Sigmoid colon (tissue), 3 donors: ENCODE data around the gene LPO.

Source experiments
- CTCF ChIP-seq, 4 experiments: fragments of 450-650 bp in 3 of 4; fragments of 200-600 bp in 1 of 4; IDR thresholded peaks; one replicate each; pipeline ENCODE4 v1.5.1; 2016 to 2019; ENCODE audit warnings: antibody characterized with exemption in 4 of 4, mild to moderate bottlenecking in 3 of 4, moderate library complexity in 2 of 4
- POLR2A ChIP-seq, 2 donors: fragments of 450-650 bp; IDR thresholded peaks; one replicate each; pipeline ENCODE4 v1.6.1; 2016; ENCODE audit warnings: antibody characterized with exemption in 2 of 2, mild to moderate bottlenecking in 2 of 2, moderate library complexity in 2 of 2

GRCh38 chr17:58315281-58315711 is 76.9 kb downstream of the LPO start:
- TF ChIP-seq CTCF (IDR thresholded peaks at IDR 0.05): no peak
- no peak for TF ChIP-seq POLR2A (IDR thresholded peaks at IDR 0.05)
